GM21360 (cell line): ENCODE results near the gene COLEC11.
"Not testable (repeated sequence)": the region's sequence is repeated elsewhere in the genome, so short reads cannot be mapped to it uniquely, and the experiment has no call there.

Experiments
- ATAC-seq: cut with Tn5 transposase; IDR thresholded peaks from one replicate; pipeline ENCODE4 v1.9.1; 2021; ENCODE audit warnings: mild to moderate bottlenecking, moderate library complexity; ENCODE audit not compliant: unreplicated experiment

COLEC11 gene

GRCh38 chr2:3604991-3605961, 10.4 kb downstream of the COLEC11 start:
- ATAC-seq, result no peak

DNA sequence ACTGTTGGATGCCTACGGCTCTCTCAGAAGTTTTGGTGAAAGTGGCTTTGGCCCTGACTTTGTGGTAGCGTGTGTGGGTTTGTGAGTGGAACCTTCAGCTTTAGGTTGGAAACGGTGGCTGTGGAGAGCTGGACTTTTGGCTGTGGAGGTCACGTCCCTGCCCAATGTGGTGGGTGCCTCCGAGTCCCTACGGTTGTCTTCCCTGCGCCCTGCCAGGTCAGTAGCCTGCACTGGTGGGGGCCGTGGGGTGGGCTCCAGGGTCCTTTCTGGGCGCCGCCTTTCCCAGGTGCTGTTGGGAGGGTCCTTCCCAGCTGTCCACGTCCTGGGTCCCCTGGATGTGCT, 11.1 kb downstream of the COLEC11 start:
- ATAC-seq, result no peak

DNA sequence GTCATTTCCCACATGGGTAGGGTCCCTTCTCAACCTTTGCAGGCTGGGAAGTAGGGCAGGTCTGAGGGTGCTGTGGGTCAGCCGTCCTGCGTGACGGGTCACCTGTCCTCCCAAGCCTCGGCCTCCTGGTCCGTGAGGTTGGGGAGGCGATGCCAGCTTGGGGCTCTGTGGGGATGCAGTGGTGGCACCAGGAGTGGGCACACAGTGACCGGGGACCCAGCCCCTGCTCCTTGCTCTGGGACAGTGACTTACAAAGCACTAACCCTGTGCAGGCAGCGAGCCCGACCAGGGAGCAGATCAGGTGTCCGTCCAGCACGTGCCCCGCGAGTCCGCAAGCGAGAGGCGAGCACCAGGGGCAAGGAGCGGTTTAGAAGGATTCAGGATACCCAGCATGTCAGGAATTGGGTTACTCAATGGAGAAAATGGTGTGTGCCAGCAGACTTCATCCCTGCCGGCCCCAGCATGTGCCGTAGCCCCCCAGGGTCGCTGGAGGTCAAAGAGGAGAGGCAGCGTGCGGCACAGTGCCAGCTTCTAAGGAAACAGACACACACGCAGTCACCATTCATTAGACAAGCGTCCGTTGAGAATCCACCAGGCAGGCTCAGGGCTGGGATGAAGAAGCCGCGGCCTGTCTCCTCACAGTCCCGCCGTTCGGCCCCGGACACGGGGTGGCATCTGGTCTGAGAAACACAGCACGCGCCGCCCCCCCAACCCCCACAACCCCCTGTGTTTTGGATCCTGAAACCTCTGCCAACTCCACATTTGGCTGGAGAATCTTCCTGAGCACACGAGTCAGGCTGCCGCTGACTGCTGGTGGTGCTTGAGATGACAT, 11.7 kb downstream of the COLEC11 start:
- ATAC-seq, result no peak

- ATAC-seq, result no peak
Measured at GRCh38 chr2:3608373-3609278, 13.7 kb downstream of the COLEC11 start.

- not testable (repeated sequence) for ATAC-seq
Measured at GRCh38 chr2:3609279-3609673, 14.4 kb downstream of the COLEC11 start.

GRCh38 chr2:3610415-3610814, 15.5 kb downstream of the COLEC11 start:
- ATAC-seq, result no peak

GRCh38 chr2:3610881-3611505, 16.1 kb downstream of the COLEC11 start:
- no peak for ATAC-seq

- no peak for ATAC-seq
Measured at GRCh38 chr2:3611589-3611988, 16.7 kb downstream of the COLEC11 start.

GRCh38 chr2:3612639-3613523, 18.0 kb downstream of the COLEC11 start:
- ATAC-seq, result no peak

- no peak for ATAC-seq
Measured at GRCh38 chr2:3613524-3613905, 18.6 kb downstream of the COLEC11 start.

DNA sequence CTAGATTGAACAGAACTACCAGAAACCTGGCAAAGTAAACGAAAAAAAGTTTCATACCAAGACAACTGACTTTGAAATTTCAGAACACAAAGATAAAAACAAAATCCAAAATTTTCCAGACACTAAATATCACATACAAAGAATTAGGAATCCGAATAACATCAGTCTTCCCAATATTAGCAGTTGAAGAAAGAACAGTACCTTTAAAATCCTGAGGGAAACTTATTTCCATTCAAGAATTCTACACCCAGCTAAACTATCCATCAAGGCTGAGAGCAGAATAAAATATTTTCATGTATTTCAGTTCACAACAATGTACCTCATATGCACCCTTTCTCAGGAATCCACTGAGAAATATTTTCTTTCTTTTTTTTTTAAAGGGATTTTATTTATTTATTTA, 19.8 kb downstream of the COLEC11 start:
- not testable (repeated sequence) for ATAC-seq

DNA sequence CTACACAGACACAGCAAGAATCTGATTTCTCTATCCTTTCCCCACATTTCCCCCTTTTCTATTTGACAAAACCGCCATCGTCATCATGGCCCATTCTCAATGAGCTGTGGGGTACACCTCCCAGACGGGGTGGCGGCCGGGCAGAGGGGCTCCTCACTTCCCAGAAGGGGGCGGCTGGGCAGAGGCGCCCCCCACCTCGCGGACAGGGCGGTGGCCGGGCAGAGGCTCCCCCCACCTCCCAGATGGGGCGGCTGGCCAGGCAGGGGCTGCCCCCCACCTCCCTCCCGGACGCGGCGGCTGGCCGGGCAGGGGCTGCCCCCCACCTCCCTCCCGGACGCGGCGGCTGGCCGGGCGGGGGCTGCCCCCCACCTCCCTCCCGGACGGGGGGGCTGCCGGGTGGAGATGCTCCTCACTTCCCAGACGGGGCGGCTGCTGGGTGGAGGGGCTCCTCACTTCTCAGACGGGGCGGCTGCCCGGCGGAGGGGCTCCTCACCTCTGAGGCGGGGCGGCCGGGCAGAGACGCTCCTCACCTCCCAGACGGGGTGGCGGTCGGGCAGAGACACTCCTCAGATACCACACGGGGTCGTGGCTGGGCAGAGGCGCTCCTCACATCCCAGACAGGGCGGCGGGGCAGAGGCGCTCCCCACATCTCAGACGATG, 20.8 kb downstream of the COLEC11 start:
- not testable (repeated sequence) for ATAC-seq

DNA sequence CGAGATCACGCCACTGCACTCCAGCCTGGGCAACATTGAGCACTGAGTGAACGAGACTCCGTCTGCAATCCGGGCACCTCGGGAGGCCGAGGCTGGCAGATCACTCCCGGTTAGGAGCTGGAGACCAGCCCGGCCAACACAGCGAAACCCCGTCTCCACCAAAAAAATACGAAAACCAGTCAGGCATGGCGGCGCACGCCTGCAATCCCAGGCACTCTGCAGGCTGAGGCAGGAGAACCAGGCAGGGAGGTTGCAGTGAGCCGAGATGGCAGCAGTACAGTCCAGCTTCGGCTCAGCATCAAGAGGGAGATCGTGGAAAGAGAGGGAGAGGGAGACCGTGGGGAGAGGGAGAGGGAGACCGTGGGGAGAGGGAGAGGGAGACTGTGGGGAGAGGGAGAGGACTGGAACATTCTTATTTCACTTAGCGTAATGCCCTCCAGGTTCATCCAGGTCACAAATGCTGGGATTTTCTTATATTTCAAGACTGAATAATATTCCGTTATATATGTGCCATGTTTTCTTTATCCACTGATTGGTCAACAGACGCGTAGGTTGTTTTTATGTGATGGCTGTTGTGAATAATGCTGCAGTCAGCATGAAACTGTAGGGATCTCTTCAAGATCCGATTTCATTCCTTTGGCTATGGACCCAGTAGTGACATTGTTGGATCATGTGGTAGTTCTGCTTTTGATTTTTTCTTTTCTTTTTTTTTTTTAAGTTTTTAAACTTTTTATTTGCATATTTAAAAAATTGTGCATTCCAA, 21.7 kb downstream of the COLEC11 start:
- ATAC-seq, result not testable (repeated sequence)

GRCh38 chr2:3617198-3617890, 22.4 kb downstream of the COLEC11 start:
- ATAC-seq, result no peak

GRCh38 chr2:3618367-3618766, 23.5 kb downstream of the COLEC11 start:
- ATAC-seq, result no peak

- ATAC-seq, result no peak
Measured at GRCh38 chr2:3619033-3619432, 24.1 kb downstream of the COLEC11 start.

GRCh38 chr2:3619661-3620060, 24.7 kb downstream of the COLEC11 start:
- ATAC-seq, result not testable (repeated sequence)

DNA sequence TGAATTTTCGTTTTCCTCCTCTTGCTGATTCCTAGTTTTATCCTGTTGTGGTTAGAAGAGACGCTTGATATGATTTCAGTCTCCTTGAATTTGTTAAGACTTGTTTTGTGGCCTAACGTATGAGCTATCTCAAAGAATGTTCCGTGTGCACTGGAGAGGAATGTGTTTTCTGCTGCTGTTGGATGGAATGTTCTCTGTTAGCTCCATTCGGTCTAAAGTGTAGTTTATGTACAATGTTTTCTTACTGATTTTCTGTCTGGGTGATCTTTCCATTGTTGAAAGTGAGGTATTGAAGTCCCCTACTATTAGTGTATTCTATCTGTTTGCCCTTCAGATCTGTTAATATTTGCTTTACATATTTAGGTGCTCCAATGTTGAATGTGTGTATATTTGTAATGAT, 25.9 kb downstream of the COLEC11 start:
- no peak for ATAC-seq
